Karpas-422 (cell line): ENCODE measurements around the gene GATA5. TPM values are rescaled to one million over a fixed set of nuclear protein-coding genes. Genes with fewer than 3 reads are reported as not detected.

Experiments
- DNase-seq: peaks from one replicate; pipeline ENCODE4 v3.0.0-alpha.2; 2015
- H2AFZ ChIP-seq: fragments of 200-600 bp; sonication (generic); 2 replicates; pipeline ENCODE4 v1.6.1; 2014; ENCODE audit warnings: antibody characterized with exemption, low read length, mixed read lengths
- H3K27ac ChIP-seq: fragments of 200-600 bp; sonication (generic); 2 replicates; pipeline ENCODE4 v1.5.1; 2014; ENCODE audit warnings: mild to moderate bottlenecking, low read length, moderate library complexity
- H3K27me3 ChIP-seq: fragments of 200-600 bp; sonication (generic); 2 replicates; pipeline ENCODE4 v1.6.1; 2014; ENCODE audit warnings: low read length, mixed read lengths
- H3K36me3 ChIP-seq: fragments of 200-600 bp; sonication (generic); 2 replicates; pipeline ENCODE4 v1.6.1; 2014; ENCODE audit warnings: low read length, mixed read lengths; ENCODE audit not compliant: insufficient read depth
- H3K4me1 ChIP-seq: fragments of 200-600 bp; sonication (generic); 2 replicates; pipeline ENCODE4 v1.6.1; 2014; ENCODE audit warnings: mild to moderate bottlenecking, low read length, mixed read lengths
- H3K4me2 ChIP-seq: fragments of 200-600 bp; sonication (generic); 2 replicates; pipeline ENCODE4 v1.6.1; 2014; ENCODE audit warnings: low read length, low read depth, mild to moderate bottlenecking; ENCODE audit not compliant: poor library complexity, severe bottlenecking
- H3K4me3 ChIP-seq: fragments of 200-600 bp; sonication (generic); 2 replicates; pipeline ENCODE4 v1.5.1; 2014; ENCODE audit warnings: mild to moderate bottlenecking, antibody characterized with exemption, low read length, mixed read lengths
- H3K79me2 ChIP-seq: fragments of 200-600 bp; sonication (generic); 2 replicates; pipeline ENCODE4 v1.6.1; 2014; ENCODE audit warnings: mild to moderate bottlenecking, low read length, mixed read lengths
- H3K9ac ChIP-seq: fragments of 200-600 bp; sonication (generic); 2 replicates; pipeline ENCODE4 v1.6.0; 2014; ENCODE audit warnings: low read length
- H3K9me2 ChIP-seq: fragments of 200-600 bp; sonication (generic), shearing (Covaris generic); replicated peaks from 2 replicates; pipeline ENCODE4 v1.6.0; 2014; ENCODE audit warnings: mild to moderate bottlenecking, low read length, moderate library complexity; ENCODE audit not compliant: insufficient read depth
- H3K9me3 ChIP-seq: fragments of 300-700, 200-600 bp; sonication (generic); 2 replicates; pipeline ENCODE4 v1.6.1; 2014; ENCODE audit warnings: low read length, mixed read lengths
- H4K20me1 ChIP-seq: fragments of 200-600 bp; sonication (generic); 2 replicates; pipeline ENCODE4 v1.6.1; 2014; ENCODE audit warnings: mild to moderate bottlenecking, antibody characterized with exemption, low read length, low read depth; ENCODE audit not compliant: insufficient read depth
- total RNA-seq: library from RNA; depleted of rRNA; stranded (reverse); fragments of >200 nt; shearing (Covaris generic); gene quantifications from 2 replicates; pipeline ENCODE4 v1.2.3, GENCODE V29; 2014; ENCODE audit warnings: low replicate concordance

Gene GATA5
- total RNA-seq, 1 experiment from 2014 or later: not detected

DNA sequence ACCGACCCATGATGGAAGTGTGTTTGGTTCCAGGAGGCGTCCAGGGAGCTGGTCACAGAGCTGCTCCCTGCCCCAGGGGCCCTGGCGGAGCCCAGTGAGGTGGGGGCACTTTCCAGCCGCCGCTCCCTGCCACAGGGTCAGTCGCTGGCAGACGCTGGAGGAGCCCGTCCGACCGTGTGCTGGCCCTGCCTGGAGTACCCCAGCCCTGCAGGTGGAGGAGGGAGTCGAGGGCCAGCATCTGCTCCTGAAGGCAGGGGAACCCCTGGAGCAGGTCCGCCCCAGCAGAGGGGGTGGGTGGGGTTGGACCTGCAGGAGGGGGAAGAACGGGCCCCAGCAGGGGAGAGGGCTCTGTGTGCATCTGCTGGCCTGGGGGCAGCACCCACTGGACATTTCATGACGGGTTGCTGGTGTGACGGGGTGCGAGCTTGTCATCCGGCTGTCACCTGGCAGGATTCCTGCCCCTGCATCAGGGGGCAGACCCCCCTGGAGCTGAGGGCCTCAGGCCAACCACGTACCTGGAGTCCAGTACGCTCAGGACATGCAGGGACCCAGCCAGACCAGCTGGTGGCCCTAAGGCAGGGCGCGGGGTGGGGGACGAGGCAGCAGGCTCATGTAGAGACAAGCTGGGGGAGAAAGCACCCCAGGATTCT lies 32.3 kb upstream of the GATA5 start:
- H3K79me2 ChIP-seq: no peaks in the 10 kb centered on the region
- no peak overlapping the region for H3K9ac ChIP-seq
- H3K27ac ChIP-seq: no peak overlapping the region
- no peaks in the 10 kb centered on the region for H3K9me3 ChIP-seq
- no peak overlapping the region for H3K4me2 ChIP-seq
- no peaks in the 10 kb centered on the region for H3K4me1 ChIP-seq
- no peaks in the 10 kb centered on the region for H3K36me3 ChIP-seq
- no peak for DNase-seq
- no peak overlapping the region for H2AFZ ChIP-seq
- no peak overlapping the region for H3K4me3 ChIP-seq
- H4K20me1 ChIP-seq: no peaks in the 10 kb centered on the region
- no peaks in the 10 kb centered on the region for H3K9me2 ChIP-seq
- H3K27me3 ChIP-seq: no peaks in the 10 kb centered on the region

- no peak overlapping the region for H2AFZ ChIP-seq
- no peaks in the 10 kb centered on the region for H3K9me3 ChIP-seq
- no peaks in the 10 kb centered on the region for H3K36me3 ChIP-seq
- no peaks in the 10 kb centered on the region for H3K27me3 ChIP-seq
- DNase-seq: no peak
- H3K4me2 ChIP-seq: no peak overlapping the region
- no peak overlapping the region for H3K4me3 ChIP-seq
- H3K79me2 ChIP-seq: no peaks in the 10 kb centered on the region
- no peak overlapping the region for H3K27ac ChIP-seq
- H3K9ac ChIP-seq: no peak overlapping the region
- no peaks in the 10 kb centered on the region for H3K9me2 ChIP-seq
- no peaks in the 10 kb centered on the region for H4K20me1 ChIP-seq
- H3K4me1 ChIP-seq: no peaks in the 10 kb centered on the region
Measured at GRCh38 chr20:62507323-62507722, 31.5 kb upstream of the GATA5 start.

DNA sequence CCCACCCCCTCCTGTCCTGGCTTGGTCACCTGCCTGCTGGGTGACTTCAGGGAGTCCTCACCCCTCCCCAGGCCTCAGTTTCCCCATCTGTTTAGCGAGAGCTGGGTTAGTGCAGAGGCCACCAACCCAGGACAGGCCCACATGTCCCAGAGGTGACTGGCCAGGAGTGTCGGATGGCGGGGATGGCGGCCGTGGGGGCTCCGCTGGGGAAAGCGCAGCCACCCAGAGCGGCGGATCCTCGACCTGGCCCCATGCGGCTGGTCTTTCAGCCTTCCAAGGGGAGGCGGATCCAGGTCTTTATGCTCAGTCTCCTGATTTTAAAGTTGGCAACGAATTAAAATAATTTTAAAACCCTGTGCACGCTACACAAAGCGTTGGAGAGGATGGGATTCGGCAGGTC lies 31.0 kb upstream of the GATA5 start:
- Histone ChIP-seq H3K4me2 (no peak overlapping the region), H3K4me3 (no peak overlapping the region), H3K36me3 (no peaks in the 10 kb centered on the region), H2AFZ (no peak overlapping the region), H4K20me1 (no peaks in the 10 kb centered on the region), H3K9me3 (no peaks in the 10 kb centered on the region), H3K27me3 (no peaks in the 10 kb centered on the region), H3K4me1 (no peaks in the 10 kb centered on the region), H3K9ac (no peak overlapping the region), H3K27ac (no peak overlapping the region), H3K79me2 (no peaks in the 10 kb centered on the region), H3K9me2 (no peaks in the 10 kb centered on the region)
- DNase-seq: no peak

GRCh38 chr20:62506087-62506486 lies 30.3 kb upstream of the GATA5 start:
- H4K20me1 ChIP-seq: no peaks in the 10 kb centered on the region
- H3K4me2 ChIP-seq: no peak overlapping the region
- H3K4me1 ChIP-seq: no peaks in the 10 kb centered on the region
- no peaks in the 10 kb centered on the region for H3K36me3 ChIP-seq
- no peaks in the 10 kb centered on the region for H3K9me2 ChIP-seq
- no peak overlapping the region for H2AFZ ChIP-seq
- no peak overlapping the region for H3K27ac ChIP-seq
- DNase-seq: no peak
- no peaks in the 10 kb centered on the region for H3K9me3 ChIP-seq
- no peak overlapping the region for H3K4me3 ChIP-seq
- H3K79me2 ChIP-seq: no peaks in the 10 kb centered on the region
- no peak overlapping the region for H3K9ac ChIP-seq
- H3K27me3 ChIP-seq: no peaks in the 10 kb centered on the region

DNA sequence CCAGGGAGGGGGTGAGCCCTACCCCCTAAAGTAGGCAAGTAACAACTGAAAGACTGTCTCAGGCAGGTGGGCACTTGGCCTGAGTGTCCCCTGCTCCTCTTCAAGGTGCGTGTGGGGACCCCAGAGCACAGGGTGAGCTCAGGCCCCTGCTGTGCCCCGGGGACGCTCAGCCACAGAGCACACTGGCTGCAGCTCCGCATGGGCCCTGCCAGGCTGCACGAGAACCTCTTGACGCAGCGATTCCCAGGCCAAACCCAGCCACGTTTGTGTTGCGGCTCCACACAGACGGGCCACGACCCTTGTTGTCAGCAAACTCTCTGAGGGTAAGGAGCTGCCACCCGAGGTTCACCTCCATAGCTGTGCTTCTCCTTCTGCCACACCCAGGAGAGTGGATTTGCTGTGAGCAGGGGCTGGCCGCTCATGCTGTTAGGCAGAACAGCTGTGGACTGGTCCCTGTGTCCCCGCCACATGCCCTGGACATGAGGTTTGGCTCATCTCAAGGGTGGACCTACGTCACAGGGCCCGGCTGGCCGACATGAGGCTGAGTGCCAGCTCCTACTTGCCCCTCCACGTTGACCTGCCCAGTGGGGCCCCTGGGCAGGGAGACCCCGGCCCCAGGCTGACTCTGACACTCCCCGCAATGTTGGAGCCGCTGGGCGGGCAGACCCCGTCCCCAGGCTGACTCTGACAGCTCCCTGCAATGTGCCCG lies 29.7 kb upstream of the GATA5 start:
- Histone ChIP-seq H3K9me2 (no peaks in the 10 kb centered on the region), H3K36me3 (no peaks in the 10 kb centered on the region), H3K27me3 (no peaks in the 10 kb centered on the region), H3K9ac (no peak overlapping the region), H2AFZ (no peak overlapping the region), H3K4me2 (no peak overlapping the region), H3K9me3 (no peaks in the 10 kb centered on the region), H3K4me1 (no peaks in the 10 kb centered on the region), H3K79me2 (no peaks in the 10 kb centered on the region), H4K20me1 (no peaks in the 10 kb centered on the region), H3K4me3 (no peak overlapping the region), H3K27ac (no peak overlapping the region)
- DNase-seq: no peak

- Histone ChIP-seq H3K9me3 (no peaks in the 10 kb centered on the region), H3K27ac (no peak overlapping the region), H3K4me2 (no peak overlapping the region), H3K36me3 (no peaks in the 10 kb centered on the region), H4K20me1 (no peaks in the 10 kb centered on the region), H3K9ac (no peak overlapping the region), H3K4me1 (no peaks in the 10 kb centered on the region), H3K4me3 (no peak overlapping the region), H3K27me3 (no peaks in the 10 kb centered on the region), H3K79me2 (no peaks in the 10 kb centered on the region), H2AFZ (no peak overlapping the region), H3K9me2 (no peaks in the 10 kb centered on the region)
- no peak for DNase-seq
Measured at GRCh38 chr20:62504323-62504722, 28.5 kb upstream of the GATA5 start.

DNA sequence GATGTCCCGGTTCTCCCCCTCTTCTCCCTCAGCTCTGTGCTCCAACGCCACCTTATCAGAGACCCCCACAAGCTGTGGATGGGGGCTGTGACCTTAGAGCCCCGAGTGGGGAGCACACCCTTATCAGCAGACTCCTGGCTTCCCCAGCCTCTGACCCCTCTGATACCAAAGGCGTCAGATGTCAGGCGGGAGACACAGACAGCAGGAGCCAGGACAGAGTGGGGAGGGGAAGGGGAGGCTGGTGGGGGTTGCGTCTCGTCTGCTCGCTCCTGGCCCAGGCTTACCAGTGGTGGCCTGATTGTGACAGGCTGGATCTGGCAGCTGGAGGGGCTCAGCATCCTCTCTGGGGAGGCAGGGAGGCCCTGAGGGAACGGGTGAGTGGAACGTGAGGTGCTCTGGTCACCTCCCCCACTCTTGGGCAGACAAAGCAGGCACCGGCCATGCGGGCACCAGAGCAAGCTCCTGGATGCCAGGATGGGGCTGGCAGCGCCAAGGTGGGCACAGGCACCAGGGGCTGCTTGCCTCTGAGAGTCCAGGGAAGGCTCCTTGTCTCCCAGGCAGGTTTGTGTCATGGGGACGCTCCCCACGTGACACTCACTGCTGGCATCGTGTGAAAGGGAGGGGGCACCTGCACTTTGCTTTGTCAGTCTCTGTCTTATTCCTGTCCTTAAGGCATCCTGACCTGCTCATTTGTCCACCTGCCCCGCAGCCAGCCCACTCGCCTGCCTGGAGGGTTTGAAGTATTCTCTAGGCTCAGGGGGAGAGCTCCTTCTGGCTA lies 27.8 kb upstream of the GATA5 start:
- no peaks in the 10 kb centered on the region for H3K9me3 ChIP-seq
- H4K20me1 ChIP-seq: no peaks in the 10 kb centered on the region
- no peaks in the 10 kb centered on the region for H3K4me1 ChIP-seq
- H3K4me2 ChIP-seq: no peak overlapping the region
- no peaks in the 10 kb centered on the region for H3K79me2 ChIP-seq
- DNase-seq: no peak
- no peak overlapping the region for H2AFZ ChIP-seq
- no peaks in the 10 kb centered on the region for H3K27me3 ChIP-seq
- H3K4me3 ChIP-seq: no peak overlapping the region
- H3K9me2 ChIP-seq: no peaks in the 10 kb centered on the region
- no peaks in the 10 kb centered on the region for H3K36me3 ChIP-seq
- H3K9ac ChIP-seq: no peak overlapping the region
- H3K27ac ChIP-seq: no peak overlapping the region

GRCh38 chr20:62502496-62503095 lies 26.8 kb upstream of the GATA5 start:
- Histone ChIP-seq H3K36me3 (no peaks in the 10 kb centered on the region), H4K20me1 (no peaks in the 10 kb centered on the region), H3K27ac (no peak overlapping the region), H3K79me2 (no peaks in the 10 kb centered on the region), H3K4me1 (no peaks in the 10 kb centered on the region), H3K9me2 (no peaks in the 10 kb centered on the region), H2AFZ (no peak overlapping the region), H3K9ac (no peak overlapping the region), H3K4me3 (no peak overlapping the region), H3K27me3 (no peaks in the 10 kb centered on the region), H3K9me3 (no peaks in the 10 kb centered on the region), H3K4me2 (no peak overlapping the region)
- DNase-seq: no peak
